ENCODE data around the gene LHX1.

LHX1 gene

GRCh38 chr17:36937001-36937958 lies at the start of gene LHX1:
TSS of gene LHX1 (plus strand) at chr17:36937475. CDS start at chr17:36938198, 723 bp downstream.
- peak; percentile 44 for DNase-seq
- Mint-ChIP-seq H3K9me3 (no peaks in the 10 kb centered on the region), H3K27me3 (peaks cover 95% of the 10 kb centered on the region), H3K4me3 (peak within 1 kb of the TSS; percentile 66), H3K4me1 (ENCODE audit: low read depth) (peaks cover 78% of the 10 kb centered on the region), H3K27ac (peak within 1 kb of the TSS; percentile 48), H3K36me3 (ENCODE audit: low read depth) (no peaks in the 10 kb centered on the region)

- Mint-ChIP-seq H3K36me3 (ENCODE audit: low read depth) (no peaks in the 10 kb centered on the region), H3K9me3 (no peaks in the 10 kb centered on the region), H3K4me1 (ENCODE audit: low read depth) (no peaks in the 10 kb centered on the region), H3K27ac (no peak overlapping the region), H3K27me3 (peaks cover 35% of the 10 kb centered on the region), H3K4me3 (no peak overlapping the region)
- DNase-seq: no peak
Measured at GRCh38 chr17:36888236-36888951, 48.9 kb upstream of the LHX1 start.

GRCh38 chr17:36889770-36890349 lies 47.4 kb upstream of the LHX1 start:
- Mint-ChIP-seq H3K27me3 (peaks cover 29% of the 10 kb centered on the region), H3K9me3 (no peaks in the 10 kb centered on the region)
- no peak for DNase-seq

GRCh38 chr17:36890398-36891168 lies 46.7 kb upstream of the LHX1 start:
- Mint-ChIP-seq H3K4me1 (ENCODE audit: low read depth) (no peaks in the 10 kb centered on the region), H3K27me3 (peaks cover 21% of the 10 kb centered on the region), H3K36me3 (ENCODE audit: low read depth) (no peaks in the 10 kb centered on the region), H3K27ac (no peak overlapping the region), H3K9me3 (no peaks in the 10 kb centered on the region), H3K4me3 (no peak overlapping the region)
- no peak for DNase-seq

More at GRCh38 chr17:36889770-36890349, 47.4 kb upstream of the LHX1 start:
- Mint-ChIP-seq H3K27ac (no peak overlapping the region), H3K4me1 (ENCODE audit: low read depth) (no peaks in the 10 kb centered on the region), H3K4me3 (no peak overlapping the region), H3K36me3 (ENCODE audit: low read depth) (no peaks in the 10 kb centered on the region)

GRCh38 chr17:36892112-36892838 lies 45.0 kb upstream of the LHX1 start:
- no peak overlapping the region for H3K4me3 Mint-ChIP-seq
- H3K9me3 Mint-ChIP-seq: no peaks in the 10 kb centered on the region
- H3K27me3 Mint-ChIP-seq: peaks cover 15% of the 10 kb centered on the region

GRCh38 chr17:36894177-36894576 lies 43.1 kb upstream of the LHX1 start:
- DNase-seq: no peak
- Mint-ChIP-seq H3K27me3 (peaks cover 12% of the 10 kb centered on the region), H3K27ac (no peak overlapping the region), H3K9me3 (no peaks in the 10 kb centered on the region), H3K36me3 (ENCODE audit: low read depth) (no peaks in the 10 kb centered on the region), H3K4me3 (no peak overlapping the region), H3K4me1 (ENCODE audit: low read depth) (no peaks in the 10 kb centered on the region)

More at GRCh38 chr17:36892112-36892838, 45.0 kb upstream of the LHX1 start:
- Mint-ChIP-seq H3K27ac (no peak overlapping the region), H3K4me1 (ENCODE audit: low read depth) (no peaks in the 10 kb centered on the region), H3K36me3 (ENCODE audit: low read depth) (no peaks in the 10 kb centered on the region)
- no peak for DNase-seq

GRCh38 chr17:36894925-36895324 lies 42.4 kb upstream of the LHX1 start:
- H3K9me3 Mint-ChIP-seq: no peaks in the 10 kb centered on the region
- no peaks in the 10 kb centered on the region for H3K4me1 Mint-ChIP-seq (ENCODE audit: low read depth)
- DNase-seq: no peak
- no peak overlapping the region for H3K27ac Mint-ChIP-seq
- peaks cover 8% of the 10 kb centered on the region for H3K27me3 Mint-ChIP-seq
- H3K36me3 Mint-ChIP-seq (ENCODE audit: low read depth): no peaks in the 10 kb centered on the region
- no peak overlapping the region for H3K4me3 Mint-ChIP-seq

GRCh38 chr17:36899250-36900159 lies 37.8 kb upstream of the LHX1 start:
- H3K4me1 Mint-ChIP-seq (ENCODE audit: low read depth): no peaks in the 10 kb centered on the region
- DNase-seq: no peak
- H3K27me3 Mint-ChIP-seq: peaks cover 17% of the 10 kb centered on the region
- no peak overlapping the region for H3K27ac Mint-ChIP-seq
- no peaks in the 10 kb centered on the region for H3K9me3 Mint-ChIP-seq
- H3K36me3 Mint-ChIP-seq (ENCODE audit: low read depth): no peaks in the 10 kb centered on the region
- no peak overlapping the region for H3K4me3 Mint-ChIP-seq

- Mint-ChIP-seq H3K9me3 (no peaks in the 10 kb centered on the region), H3K36me3 (ENCODE audit: low read depth) (no peaks in the 10 kb centered on the region), H3K27ac (no peak overlapping the region), H3K27me3 (peaks cover 18% of the 10 kb centered on the region), H3K4me3 (no peak overlapping the region), H3K4me1 (ENCODE audit: low read depth) (no peaks in the 10 kb centered on the region)
- DNase-seq: no peak
Measured at GRCh38 chr17:36900160-36900512, 37.1 kb upstream of the LHX1 start.

- Mint-ChIP-seq H3K4me3 (no peak overlapping the region), H3K9me3 (no peaks in the 10 kb centered on the region), H3K27me3 (peaks cover 27% of the 10 kb centered on the region), H3K4me1 (ENCODE audit: low read depth) (no peaks in the 10 kb centered on the region), H3K36me3 (ENCODE audit: low read depth) (no peaks in the 10 kb centered on the region), H3K27ac (no peak overlapping the region)
- DNase-seq: no peak
Measured at GRCh38 chr17:36901506-36901905, 35.8 kb upstream of the LHX1 start.

- DNase-seq: no peak
- Mint-ChIP-seq H3K9me3 (no peaks in the 10 kb centered on the region), H3K36me3 (ENCODE audit: low read depth) (no peaks in the 10 kb centered on the region), H3K27me3 (peaks cover 60% of the 10 kb centered on the region), H3K27ac (no peak overlapping the region), H3K4me1 (ENCODE audit: low read depth) (no peaks in the 10 kb centered on the region), H3K4me3 (no peak overlapping the region)
Measured at GRCh38 chr17:36907407-36907806, 29.9 kb upstream of the LHX1 start.

GRCh38 chr17:36910513-36910912 lies 26.8 kb upstream of the LHX1 start:
- no peaks in the 10 kb centered on the region for H3K9me3 Mint-ChIP-seq
- no peaks in the 10 kb centered on the region for H3K4me1 Mint-ChIP-seq (ENCODE audit: low read depth)
- H3K36me3 Mint-ChIP-seq (ENCODE audit: low read depth): no peaks in the 10 kb centered on the region
- H3K27ac Mint-ChIP-seq: no peak overlapping the region
- peaks cover 56% of the 10 kb centered on the region for H3K27me3 Mint-ChIP-seq
- no peak overlapping the region for H3K4me3 Mint-ChIP-seq
- no peak for DNase-seq

GRCh38 chr17:36911001-36911400 lies 26.3 kb upstream of the LHX1 start:
- H3K27ac Mint-ChIP-seq: no peak overlapping the region
- H3K36me3 Mint-ChIP-seq (ENCODE audit: low read depth): no peaks in the 10 kb centered on the region

More at GRCh38 chr17:36911001-36911400, 26.3 kb upstream of the LHX1 start:
- Mint-ChIP-seq H3K4me3 (no peak overlapping the region), H3K4me1 (ENCODE audit: low read depth) (no peaks in the 10 kb centered on the region), H3K9me3 (no peaks in the 10 kb centered on the region), H3K27me3 (peaks cover 54% of the 10 kb centered on the region)
- no peak for DNase-seq
